SK-N-SH treated with all-trans-retinoic acid at 6 μM for 48 hours (cell line): ENCODE results near the gene CRYGB.

Experiments used
- ZNF70 ChIP-seq: fragments of 450-650 bp; formaldehyde crosslinking; IDR thresholded peaks from 2 replicates; pipeline ENCODE4 v1.5.0; 2020; ENCODE audit warnings: mild to moderate bottlenecking, moderate library complexity
- ZNF8 ChIP-seq: fragments of 450-650 bp; formaldehyde crosslinking; IDR thresholded peaks from 2 replicates; pipeline ENCODE4 v1.5.0; 2020; ENCODE audit warnings: mild to moderate bottlenecking, moderate library complexity
- TF ChIP-seq, protein P1 (sequence below): fragments of 250-450 bp; sonication (Bioruptor Pico); IDR thresholded peaks from 2 replicates; pipeline ENCODE4 v1.8.0; 2020; ENCODE audit warnings: mild to moderate bottlenecking, moderate library complexity, borderline replicate concordance

DNA sequence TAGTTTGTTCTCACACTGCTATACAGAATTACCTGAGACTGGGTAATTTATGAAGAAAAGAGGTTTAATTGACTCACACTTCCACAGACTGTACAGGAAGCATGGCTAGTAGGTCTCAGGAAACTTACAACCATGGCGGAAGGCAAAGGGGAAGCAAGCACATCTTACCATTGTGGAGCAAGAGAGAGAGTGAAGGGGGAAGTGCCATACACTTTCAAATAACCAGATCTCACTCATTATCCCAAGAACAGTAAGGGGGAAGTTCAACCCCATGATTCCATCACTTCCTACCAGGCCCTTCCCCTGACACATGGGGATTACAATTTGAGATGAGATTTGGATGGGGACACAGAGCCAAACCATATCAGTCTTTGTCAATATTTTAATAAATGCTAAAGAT, 5.0 kb upstream of the CRYGB start:
- no peak for TF ChIP-seq ZNF8 (CRISPR knock-in tag)
- TF ChIP-seq, protein P1, sequence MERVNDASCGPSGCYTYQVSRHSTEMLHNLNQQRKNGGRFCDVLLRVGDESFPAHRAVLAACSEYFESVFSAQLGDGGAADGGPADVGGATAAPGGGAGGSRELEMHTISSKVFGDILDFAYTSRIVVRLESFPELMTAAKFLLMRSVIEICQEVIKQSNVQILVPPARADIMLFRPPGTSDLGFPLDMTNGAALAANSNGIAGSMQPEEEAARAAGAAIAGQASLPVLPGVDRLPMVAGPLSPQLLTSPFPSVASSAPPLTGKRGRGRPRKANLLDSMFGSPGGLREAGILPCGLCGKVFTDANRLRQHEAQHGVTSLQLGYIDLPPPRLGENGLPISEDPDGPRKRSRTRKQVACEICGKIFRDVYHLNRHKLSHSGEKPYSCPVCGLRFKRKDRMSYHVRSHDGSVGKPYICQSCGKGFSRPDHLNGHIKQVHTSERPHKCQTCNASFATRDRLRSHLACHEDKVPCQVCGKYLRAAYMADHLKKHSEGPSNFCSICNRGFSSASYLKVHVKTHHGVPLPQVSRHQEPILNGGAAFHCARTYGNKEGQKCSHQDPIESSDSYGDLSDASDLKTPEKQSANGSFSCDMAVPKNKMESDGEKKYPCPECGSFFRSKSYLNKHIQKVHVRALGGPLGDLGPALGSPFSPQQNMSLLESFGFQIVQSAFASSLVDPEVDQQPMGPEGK (CRISPR knock-in tag) = no peak
- TF ChIP-seq ZNF70 (CRISPR knock-in tag) = no peak
